Ectodermal cell (in vitro differentiated cells): ENCODE results near the gene NDN.

Source experiments
- H3K27ac ChIP-seq: 2 replicates; pipeline ENCODE4 v1.7.0; 2013; ENCODE audit warnings: mild to moderate bottlenecking, low read depth, low read length; ENCODE audit not compliant: insufficient read depth, poor library complexity, severe bottlenecking
- H3K27me3 ChIP-seq: 2 replicates; pipeline ENCODE4 v1.7.0; 2013; ENCODE audit warnings: mild to moderate bottlenecking, low read length; ENCODE audit not compliant: insufficient read depth, control insufficient read depth, poor library complexity, severe bottlenecking
- H3K36me3 ChIP-seq: one replicate; pipeline ENCODE4 v1.7.0; 2013; ENCODE audit warnings: low read length; ENCODE audit not compliant: control insufficient read depth, insufficient read depth
- H3K4me1 ChIP-seq: one replicate; pipeline ENCODE4 v1.7.0; 2013; ENCODE audit warnings: low read length; ENCODE audit not compliant: control insufficient read depth, insufficient read depth
- H3K4me3 ChIP-seq: 2 replicates; pipeline ENCODE4 v1.7.0; 2013; ENCODE audit warnings: low read depth, low read length, control low read depth; ENCODE audit not compliant: insufficient read depth
- H3K9me3 ChIP-seq: 2 replicates; pipeline ENCODE4 v1.7.0; 2013; ENCODE audit warnings: mild to moderate bottlenecking, low read length, moderate library complexity; ENCODE audit not compliant: control insufficient read depth
- WGBS, 2 experiments: methylation state at CpG; one replicate each; pipeline ENCODE4 v1.1.7; 2013; ENCODE audit warnings: missing lambda C conversion rate in 2 of 2; 5-methylcytosine and 5-hydroxymethylcytosine counted together

NDN gene

GRCh38 chr15:23671481-23671880 lies 15.6 kb downstream of the NDN start:
- no peak overlapping the region for H3K27ac ChIP-seq
- H3K36me3 ChIP-seq: no peaks in the 10 kb centered on the region
- 73 to 83% methylated on average over 3 of the region's 3 CpGs for WGBS, 2 experiments
- no peak overlapping the region for H3K4me3 ChIP-seq
- H3K27me3 ChIP-seq: no peaks in the 10 kb centered on the region
- peaks cover 2% of the 10 kb centered on the region for H3K9me3 ChIP-seq
- no peaks in the 10 kb centered on the region for H3K4me1 ChIP-seq

- Histone ChIP-seq H3K9me3 (peaks cover 2% of the 10 kb centered on the region), H3K27me3 (no peaks in the 10 kb centered on the region), H3K4me1 (no peaks in the 10 kb centered on the region), H3K4me3 (no peak overlapping the region), H3K36me3 (no peaks in the 10 kb centered on the region), H3K27ac (no peak overlapping the region)
- WGBS, 2 experiments: 86 to 100% methylated on average over 1 of the region's 1 CpG
Observed at GRCh38 chr15:23670970-23671369, 16.1 kb downstream of the NDN start.

GRCh38 chr15:23663232-23663631 lies 23.9 kb downstream of the NDN start:
- no peaks in the 10 kb centered on the region for H3K27me3 ChIP-seq
- H3K4me1 ChIP-seq: no peaks in the 10 kb centered on the region
- no peak overlapping the region for H3K4me3 ChIP-seq
- WGBS, 2 experiments: 61 to 72% methylated on average over 2 of the region's 2 CpGs
- H3K9me3 ChIP-seq: no peaks in the 10 kb centered on the region
- H3K36me3 ChIP-seq: no peaks in the 10 kb centered on the region
- H3K27ac ChIP-seq: no peak overlapping the region

GRCh38 chr15:23648920-23649515 lies 38.1 kb downstream of the NDN start:
- Histone ChIP-seq H3K27ac (no peak overlapping the region), H3K36me3 (no peaks in the 10 kb centered on the region), H3K4me3 (no peak overlapping the region), H3K4me1 (no peaks in the 10 kb centered on the region), H3K27me3 (no peaks in the 10 kb centered on the region), H3K9me3 (no peaks in the 10 kb centered on the region)
- WGBS, 2 experiments: 33 to 34% methylated on average over 6 of the region's 6 CpGs

GRCh38 chr15:23647421-23648370 lies 39.4 kb downstream of the NDN start, which contains the start of gene MAGEL2:
MAGEL2 (minus strand) TSS chr15:23647867; CDS start chr15:23647742, 125 bp downstream.
- Histone ChIP-seq H3K36me3 (no peaks in the 10 kb centered on the region), H3K27me3 (no peaks in the 10 kb centered on the region), H3K4me3 (peak within 1 kb of the TSS; percentile 56), H3K9me3 (no peaks in the 10 kb centered on the region), H3K4me1 (no peaks in the 10 kb centered on the region), H3K27ac (no peak within 1 kb of the TSS)
- 41 to 46% methylated on average over 37 of the region's 37 CpGs for WGBS, 2 experiments

- no peaks in the 10 kb centered on the region for H3K9me3 ChIP-seq
- H3K36me3 ChIP-seq: no peaks in the 10 kb centered on the region
- no peaks in the 10 kb centered on the region for H3K4me1 ChIP-seq
- H3K27ac ChIP-seq: no peak overlapping the region
- peak overlapping the region; percentile 56 for H3K4me3 ChIP-seq
- H3K27me3 ChIP-seq: no peaks in the 10 kb centered on the region
- WGBS, 2 experiments: 50 to 52% methylated on average over 17 of the region's 17 CpGs
Observed at GRCh38 chr15:23647001-23647295, 40.2 kb downstream of the NDN start.

GRCh38 chr15:23646165-23647000 lies 40.7 kb downstream of the NDN start:
- H3K27me3 ChIP-seq: no peaks in the 10 kb centered on the region
- no peaks in the 10 kb centered on the region for H3K4me1 ChIP-seq
- peak overlapping the region; percentile 56 for H3K4me3 ChIP-seq
- no peaks in the 10 kb centered on the region for H3K36me3 ChIP-seq
- no peak overlapping the region for H3K27ac ChIP-seq
- no peaks in the 10 kb centered on the region for H3K9me3 ChIP-seq
- 90 to 92% methylated on average over 51 of the region's 51 CpGs for WGBS, 2 experiments

GRCh38 chr15:23645371-23646164 lies 41.5 kb downstream of the NDN start:
- no peaks in the 10 kb centered on the region for H3K4me1 ChIP-seq
- 84 to 87% methylated on average over 40 of the region's 40 CpGs for WGBS, 2 experiments
- H3K9me3 ChIP-seq: no peaks in the 10 kb centered on the region
- H3K27me3 ChIP-seq: no peaks in the 10 kb centered on the region
- no peak overlapping the region for H3K27ac ChIP-seq
- no peak overlapping the region for H3K4me3 ChIP-seq
- no peaks in the 10 kb centered on the region for H3K36me3 ChIP-seq

- Histone ChIP-seq H3K27me3 (no peaks in the 10 kb centered on the region), H3K9me3 (no peaks in the 10 kb centered on the region), H3K4me1 (no peaks in the 10 kb centered on the region), H3K36me3 (no peaks in the 10 kb centered on the region), H3K27ac (no peak overlapping the region), H3K4me3 (no peak overlapping the region)
- WGBS, 2 experiments: 91 to 92% methylated on average over 13 of the region's 13 CpGs
Observed at GRCh38 chr15:23644829-23645228, 42.3 kb downstream of the NDN start.
